ENCODE data around the gene TGIF1.
A peak's percentile ranks its signal among the peaks of the same experiment; 100 is the strongest.
"Not testable (repeated sequence)": the region's sequence is repeated elsewhere in the genome, so short reads cannot be mapped to it uniquely, and the experiment has no call there.

The TGIF1 gene

DNA sequence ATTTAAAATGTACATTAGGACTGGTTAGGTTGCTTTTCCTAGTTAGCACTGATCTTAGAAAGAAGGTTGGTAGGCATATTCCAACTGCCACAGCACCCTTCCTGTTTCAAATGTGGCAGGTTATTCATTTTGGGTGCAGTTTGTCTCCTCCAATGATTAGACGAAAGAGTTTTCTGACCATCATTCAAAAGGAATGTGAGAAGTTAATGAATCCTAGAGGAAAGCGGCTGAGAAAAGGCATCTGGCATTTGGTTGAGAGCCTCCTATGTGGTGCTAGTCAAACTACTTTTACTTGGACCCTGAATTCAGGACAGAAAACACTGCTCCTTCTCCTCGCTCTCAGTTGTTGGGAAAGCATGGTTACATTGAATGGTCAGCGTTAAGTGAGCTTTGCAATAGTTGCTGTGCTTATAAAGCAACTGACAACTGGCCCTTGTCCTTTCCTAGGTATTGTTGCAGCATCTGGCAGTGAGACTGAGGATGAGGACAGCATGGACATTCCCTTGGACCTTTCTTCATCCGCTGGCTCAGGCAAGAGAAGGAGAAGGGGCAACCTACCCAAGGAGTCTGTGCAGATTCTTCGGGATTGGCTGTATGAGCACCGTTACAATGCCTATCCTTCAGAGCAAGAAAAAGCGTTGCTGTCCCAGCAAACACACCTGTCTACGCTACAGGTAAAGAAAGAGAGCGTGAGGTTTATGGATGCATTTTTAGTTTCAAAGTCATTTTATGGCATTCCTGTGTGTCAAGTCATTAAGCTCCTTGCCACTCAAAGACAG lies 6.1 kb downstream of the TGIF1 start:
- DNase-seq (ENCODE audit: low spot score): no peak

DNA sequence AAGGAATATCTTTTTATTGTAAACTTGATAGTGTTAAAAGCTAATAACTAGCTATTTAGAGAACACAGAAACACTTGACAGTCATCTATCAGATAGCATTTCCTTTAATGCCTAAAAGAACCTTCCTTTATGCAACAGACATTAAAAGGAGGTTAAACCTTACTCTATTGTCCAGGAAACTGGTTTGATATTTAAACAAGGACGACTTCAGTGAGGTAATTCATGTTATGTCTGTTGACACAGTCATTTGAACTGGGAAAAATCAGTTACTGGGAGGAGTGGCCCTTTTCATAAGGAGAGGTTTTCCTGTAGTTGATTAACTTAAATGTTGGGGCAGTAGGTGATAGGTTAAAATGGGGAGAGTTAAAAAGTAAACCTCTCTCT lies 6.7 kb downstream of the TGIF1 start:
- DNase-seq (ENCODE audit: low spot score): no peak

DNA sequence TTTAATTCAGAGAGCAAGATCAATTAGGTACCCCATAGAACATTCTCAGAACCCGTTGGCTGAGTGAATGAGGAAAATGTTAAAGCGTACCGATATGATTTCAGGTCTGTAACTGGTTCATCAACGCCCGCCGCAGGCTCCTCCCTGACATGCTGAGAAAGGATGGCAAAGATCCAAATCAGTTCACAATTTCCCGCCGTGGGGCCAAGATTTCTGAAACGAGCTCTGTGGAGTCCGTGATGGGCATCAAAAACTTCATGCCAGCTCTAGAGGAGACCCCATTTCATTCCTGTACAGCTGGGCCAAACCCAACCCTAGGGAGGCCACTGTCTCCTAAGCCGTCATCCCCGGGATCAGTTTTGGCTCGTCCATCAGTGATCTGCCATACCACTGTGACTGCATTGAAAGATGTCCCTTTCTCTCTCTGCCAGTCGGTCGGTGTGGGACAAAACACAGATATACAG lies 7.3 kb downstream of the TGIF1 start:
- DNase-seq (ENCODE audit: low spot score): no peak

DNA sequence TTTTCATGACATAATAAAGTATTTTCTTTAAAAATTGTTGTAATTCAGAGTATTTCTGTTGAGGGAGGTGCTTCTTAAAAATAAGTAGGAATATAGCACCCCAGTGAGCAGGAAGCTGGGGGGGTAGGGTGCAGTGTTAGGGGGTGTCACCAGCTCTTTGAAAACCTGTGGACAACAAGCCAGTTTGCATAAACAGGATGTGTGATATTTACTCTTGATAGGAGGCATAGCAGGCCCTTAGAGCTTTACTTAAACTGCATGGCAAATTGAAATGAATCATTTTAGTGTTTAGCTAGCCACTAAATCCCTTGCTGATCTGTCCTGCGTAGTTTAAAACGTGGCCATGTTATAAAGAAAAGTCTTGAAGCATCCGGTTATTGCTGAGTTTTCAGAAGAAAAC lies 8.4 kb downstream of the TGIF1 start:
- peak; percentile 36 for DNase-seq (ENCODE audit: low spot score)

DNA sequence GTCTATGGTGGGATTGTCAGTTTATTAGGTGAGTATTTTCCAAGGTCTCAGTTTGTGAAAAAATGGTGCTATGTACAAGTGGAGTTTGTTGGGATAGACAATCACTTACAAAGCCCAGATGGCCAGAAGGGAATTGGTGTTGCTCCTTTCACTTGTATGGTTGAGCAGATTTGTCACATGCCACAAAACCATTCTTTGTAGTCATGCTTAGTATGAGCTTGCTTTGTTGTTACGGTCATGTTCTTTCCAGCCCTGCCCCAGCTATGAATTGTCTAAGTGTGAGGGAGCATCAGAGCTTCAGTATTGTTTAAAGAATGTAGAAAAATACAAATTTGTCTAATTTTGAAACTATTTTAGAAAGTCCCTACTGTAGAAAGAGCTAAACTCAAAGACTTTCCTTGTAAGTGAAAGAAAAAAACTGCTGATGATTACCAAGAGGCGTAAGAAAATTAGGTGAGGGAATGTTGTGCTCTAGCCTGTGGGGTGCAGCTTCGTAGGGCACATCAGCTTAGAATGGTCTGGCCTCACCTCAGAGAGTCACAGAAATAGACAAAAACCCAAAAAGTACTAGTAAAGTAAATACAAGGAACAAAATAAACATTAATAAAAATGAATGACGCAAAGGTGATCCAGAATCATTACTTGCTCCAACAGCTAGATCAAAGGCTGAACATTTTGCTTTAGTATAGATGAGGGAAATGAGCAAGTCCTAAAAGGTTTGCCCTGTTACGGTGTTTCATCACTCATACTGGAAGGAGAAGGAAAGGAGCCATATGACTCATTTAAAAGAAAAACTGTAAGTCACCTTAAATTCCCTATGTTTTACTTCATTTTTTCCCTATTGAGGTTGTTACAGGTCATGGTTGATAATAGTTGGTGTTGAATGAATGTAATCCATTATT lies 9.2 kb downstream of the TGIF1 start:
- DNase-seq (ENCODE audit: low spot score): no peak

GRCh38 chr18:3460823-3461398 lies 10.9 kb downstream of the TGIF1 start:
- no peak for DNase-seq (ENCODE audit: low spot score)

DNA sequence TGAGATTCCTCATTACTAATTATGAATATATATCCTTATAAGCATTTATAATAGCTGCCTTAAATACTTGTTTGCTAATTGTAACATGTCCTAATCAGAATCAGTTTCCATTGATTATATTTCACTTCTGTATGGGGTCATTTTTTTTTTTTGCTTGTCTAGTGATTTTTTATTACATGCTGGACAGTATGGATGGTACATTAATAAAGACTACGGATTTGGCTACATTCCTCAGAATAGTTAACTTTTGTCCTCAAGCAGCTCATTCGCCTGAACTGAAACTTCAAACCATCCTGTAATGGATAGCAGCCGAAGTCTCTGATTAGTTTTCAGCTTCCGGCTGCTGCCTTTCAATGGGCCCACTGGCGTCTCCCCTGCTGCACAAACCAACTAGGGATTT lies 11.7 kb downstream of the TGIF1 start:
- no peak for DNase-seq (ENCODE audit: low spot score)

DNA sequence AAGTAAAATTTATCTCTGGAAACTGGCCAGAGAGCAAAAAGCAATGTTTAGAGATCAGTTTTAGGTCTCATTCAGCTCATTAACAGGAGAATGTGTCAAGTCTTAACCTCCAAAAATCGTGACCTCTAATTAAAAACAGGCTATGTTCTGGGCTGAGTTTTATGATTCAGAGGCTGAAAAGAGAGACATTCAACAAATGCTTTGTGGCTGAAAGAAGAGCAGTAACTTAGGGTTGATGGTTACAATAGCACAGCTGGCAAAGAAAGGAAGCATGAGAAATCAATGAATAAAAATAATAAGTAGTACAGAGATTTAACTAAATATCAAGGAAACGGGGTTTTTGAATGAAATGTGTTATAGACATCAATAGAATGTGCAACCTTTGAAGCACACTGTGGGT lies 13.1 kb downstream of the TGIF1 start:
- no peak for DNase-seq (ENCODE audit: low spot score)

- DNase-seq (ENCODE audit: low spot score): no peak
Measured at GRCh38 chr18:3466045-3466444, 16.1 kb downstream of the TGIF1 start.

DNA sequence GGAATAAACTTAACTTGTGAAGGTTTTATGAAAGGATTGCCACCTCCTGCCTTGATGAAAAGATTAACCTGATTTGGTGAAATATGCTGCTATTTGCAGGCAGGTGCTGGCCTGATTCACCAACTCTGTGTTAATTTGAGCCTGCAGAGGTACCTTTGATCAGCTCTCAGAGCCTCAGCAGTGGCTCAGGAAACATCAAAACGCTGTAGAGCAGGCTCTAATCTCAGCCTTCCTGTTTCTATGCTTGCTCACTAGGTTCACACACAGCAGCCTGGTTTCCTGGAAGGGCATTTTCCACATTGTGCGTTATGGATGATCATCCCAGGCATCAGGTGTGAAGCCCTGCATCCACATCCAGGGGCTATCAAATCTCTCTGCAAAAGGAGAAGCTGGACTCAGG lies 16.9 kb downstream of the TGIF1 start:
- DNase-seq (ENCODE audit: low spot score): peak; percentile 29

DNA sequence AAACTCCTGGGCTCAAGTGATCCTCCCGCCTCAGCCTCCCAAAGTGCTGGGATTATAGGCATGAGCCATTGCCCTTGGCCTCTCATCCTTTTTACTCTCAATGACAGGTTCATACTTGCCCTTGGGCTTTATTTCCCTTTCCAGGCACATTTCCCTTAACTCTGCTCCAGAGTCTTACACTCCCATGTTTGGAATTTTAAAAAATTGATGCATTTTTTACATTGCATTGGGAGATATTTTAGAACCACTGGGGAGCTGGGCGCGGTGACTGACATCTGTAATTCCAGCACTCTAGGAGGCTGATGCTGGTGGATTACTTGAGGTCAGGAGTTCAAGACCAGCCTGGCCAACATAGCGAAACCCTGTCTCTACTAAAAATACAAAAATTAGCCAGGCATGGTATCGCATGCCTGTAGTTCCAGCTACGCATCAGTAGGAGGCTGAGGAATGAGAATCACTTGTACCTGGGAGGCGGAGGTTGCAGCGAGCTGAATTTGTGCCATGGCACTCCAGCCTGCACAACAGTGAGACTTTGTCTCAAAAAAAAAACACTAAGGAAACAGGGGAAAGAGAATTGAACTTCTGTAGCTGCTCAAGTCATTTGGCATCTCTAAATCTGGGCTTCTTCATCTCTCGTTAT lies 18.2 kb downstream of the TGIF1 start:
- no peak for DNase-seq (ENCODE audit: low spot score)

DNA sequence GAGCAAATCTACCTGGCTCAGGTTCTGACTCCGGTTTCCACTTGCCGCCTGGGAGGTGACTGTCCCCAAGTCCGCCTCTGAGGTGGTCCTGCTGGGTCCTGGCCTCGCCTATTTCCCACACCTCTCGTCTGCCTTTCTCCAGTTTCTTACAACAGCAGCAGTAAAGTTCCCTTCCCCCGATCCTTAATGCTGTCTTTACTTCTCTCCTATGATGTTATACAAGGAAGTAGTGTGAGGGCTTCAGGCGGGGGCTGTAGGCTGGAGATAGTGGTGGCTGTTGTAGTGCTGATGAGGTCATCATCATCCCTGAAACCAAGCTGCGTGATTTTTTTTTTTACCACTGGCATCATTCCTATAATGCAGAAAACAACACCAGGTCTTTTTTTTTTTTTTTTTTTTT lies 18.9 kb downstream of the TGIF1 start:
- DNase-seq (ENCODE audit: low spot score): no peak

- no peak for DNase-seq (ENCODE audit: low spot score)
Measured at GRCh38 chr18:3471141-3471648, 21.2 kb downstream of the TGIF1 start.

DNA sequence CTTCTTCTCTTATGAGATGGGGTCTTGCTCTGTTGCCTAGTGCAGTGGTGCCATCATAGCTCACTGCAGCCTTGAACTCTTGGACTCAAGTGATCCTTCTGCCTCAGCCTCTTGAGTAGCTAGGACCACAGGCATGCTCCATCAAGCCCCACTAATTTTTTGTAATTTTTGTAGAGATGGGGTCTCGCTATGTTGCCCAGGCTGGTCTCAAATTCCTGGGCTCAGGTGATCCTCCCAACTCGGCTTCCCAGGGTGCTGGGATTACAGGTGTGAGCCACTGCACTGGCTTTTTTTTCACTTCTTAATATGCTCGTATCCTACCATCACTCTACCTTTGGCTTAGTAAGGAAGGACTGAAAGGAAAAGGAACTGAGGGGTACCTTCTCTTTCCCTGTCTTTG lies 22.1 kb downstream of the TGIF1 start:
- not testable (repeated sequence) for DNase-seq (ENCODE audit: low spot score)

DNA sequence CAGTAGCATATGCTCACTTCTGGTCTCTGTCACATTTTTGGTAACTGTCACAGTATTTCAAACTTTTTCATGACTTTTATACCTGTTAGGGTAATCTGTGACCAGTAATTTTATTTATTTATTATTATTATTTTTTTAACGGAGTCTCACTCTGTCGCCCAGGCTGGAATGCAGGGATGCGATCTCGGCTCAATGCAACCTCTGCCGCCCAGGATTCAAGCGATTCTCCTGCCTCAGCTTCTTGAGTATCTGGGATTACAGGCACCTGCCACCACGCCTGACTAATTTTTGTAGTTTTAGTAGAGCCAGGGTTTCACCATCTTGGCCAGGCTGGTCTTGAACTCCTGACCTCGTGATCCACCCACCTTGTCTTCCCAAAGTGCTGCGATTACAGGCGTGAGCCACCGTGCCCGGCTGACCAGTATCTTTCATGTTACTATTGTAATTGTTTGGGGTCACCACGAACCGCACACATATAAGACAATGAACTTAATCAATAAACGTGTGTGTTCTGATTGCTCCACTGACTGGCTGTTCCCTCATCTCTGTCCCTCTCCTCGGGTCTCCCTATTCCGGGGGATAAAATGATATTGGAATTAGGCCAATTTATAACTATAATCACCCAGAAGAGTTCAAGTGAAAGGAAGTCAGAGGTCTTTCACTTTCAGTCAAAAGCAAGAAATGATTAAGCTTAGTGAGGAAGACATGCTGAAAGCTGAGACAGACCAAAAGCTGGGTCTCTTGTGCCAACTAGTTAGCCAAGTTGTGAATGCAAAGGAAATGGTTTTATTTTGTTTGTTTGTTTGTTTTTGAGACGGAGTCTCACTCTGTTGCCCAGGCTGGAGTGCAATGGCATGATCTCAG lies 22.9 kb downstream of the TGIF1 start:
- DNase-seq (ENCODE audit: low spot score): no peak

GRCh38 chr18:3478262-3478978 lies 28.4 kb downstream of the TGIF1 start:
- DNase-seq (ENCODE audit: low spot score): no peak

GRCh38 chr18:3479978-3480509 lies 30.1 kb downstream of the TGIF1 start:
- no peak for DNase-seq (ENCODE audit: low spot score)

DNA sequence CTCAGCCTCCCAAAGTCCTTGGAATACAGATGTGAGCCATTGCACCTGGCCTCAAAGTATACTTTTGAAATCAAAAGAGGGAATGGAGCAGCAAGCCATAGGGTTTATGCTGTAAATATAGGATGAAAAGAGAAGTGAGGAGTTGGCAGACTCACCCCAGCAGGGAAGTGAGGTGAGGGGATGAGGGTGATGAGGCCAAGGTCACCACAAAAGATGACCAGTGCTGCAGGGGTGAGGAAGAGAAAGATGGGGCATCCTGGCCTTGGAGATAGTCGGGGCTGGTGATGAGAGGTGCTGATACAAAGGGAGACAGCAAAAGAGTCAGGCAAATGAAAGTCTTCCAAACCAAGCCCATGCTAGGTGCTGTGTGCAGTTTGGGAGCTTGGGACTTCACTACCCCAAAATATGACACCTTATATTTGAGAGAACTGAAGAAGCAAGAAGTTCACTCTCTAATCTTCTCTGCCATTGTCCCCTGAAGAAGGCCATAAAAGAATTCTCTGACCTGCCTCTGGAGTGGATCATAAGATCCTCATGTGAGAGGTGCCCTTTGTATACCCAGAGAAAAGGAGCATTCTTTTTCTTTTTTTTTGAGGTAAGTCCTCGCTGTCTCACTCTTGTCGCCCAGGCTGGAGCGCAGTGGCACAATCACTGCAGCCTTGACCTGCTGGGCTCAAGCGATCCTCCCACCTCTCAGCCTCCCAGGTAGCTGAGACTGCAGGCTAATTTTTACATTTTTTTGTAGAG lies 31.0 kb downstream of the TGIF1 start:
- no peak for DNase-seq (ENCODE audit: low spot score)

DNA sequence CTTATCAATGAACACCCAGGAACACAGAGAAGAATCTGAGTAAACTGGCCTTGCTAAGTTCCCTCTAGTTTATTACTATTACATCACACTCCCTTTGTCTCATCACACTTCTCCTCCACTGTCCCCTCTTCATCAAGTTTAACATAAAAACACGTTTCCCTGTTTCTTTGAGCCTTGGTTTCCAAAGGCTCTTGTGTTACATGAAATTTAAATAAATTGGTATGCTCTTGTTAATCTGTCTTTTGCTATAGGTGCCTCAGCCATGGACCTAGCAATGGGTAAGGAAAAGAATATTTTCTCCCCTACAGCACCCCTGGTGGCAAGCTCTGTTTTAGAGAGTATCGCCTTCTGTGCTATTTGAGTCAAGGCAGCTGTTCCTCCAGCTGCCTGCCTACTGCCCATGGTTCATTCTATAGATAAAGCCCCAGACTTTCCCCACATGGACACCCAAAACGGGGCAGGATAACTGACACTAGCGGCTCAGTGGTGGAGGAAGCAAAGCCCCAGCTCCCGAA lies 31.8 kb downstream of the TGIF1 start:
- DNase-seq (ENCODE audit: low spot score): peak; percentile 5
